H1 (cell line): ENCODE data around the gene SRPK3. TPM values are rescaled to one million over a fixed set of nuclear protein-coding genes. Genes with fewer than 3 reads are reported as not detected.

Source experiments
- polyA plus RNA-seq, 7 experiments: library from polyadenylated mRNA; depleted of rRNA in 3 of 7; stranded (reverse) in 5 of 7; unstranded in 2 of 7; fragments of >200 nt in 5 of 7; fragments of 200-250 nt in 2 of 7; gene quantifications; 1 replicate in 5 of 7; 2 replicates in 1 of 7; 4 replicates in 1 of 7; pipeline versions ENCODE4 v1.2.1 to v1.2.3, GENCODE V29; 2011 to 2013; ENCODE audit warnings: missing spikeins in 2 of 7, mixed read lengths in 2 of 7
- total RNA-seq: library from RNA; stranded (reverse); fragmentation: NEBNext Ultra II Directional; extraction: Animal tissue kit (Norgen Biotek cat#: 25700); gene quantifications from 2 replicates; pipeline ENCODE4 v1.2.1, GENCODE V29; 2021
- TF ChIP-seq, protein P1 (sequence below): fragments of 300-600 bp; sonication (generic); IDR thresholded peaks from 2 replicates; pipeline ENCODE4 v1.7.1; 2012; ENCODE audit warnings: low read length, moderate library complexity, mild to moderate bottlenecking, inconsistent platforms; ENCODE audit not compliant: insufficient replicate concordance
- TF ChIP-seq, protein P2 (sequence below): IDR thresholded peaks from 2 replicates; pipeline ENCODE4 v1.6.1; 2012; ENCODE audit warnings: inconsistent platforms

Gene SRPK3
- total and polyA plus RNA-seq, 2 of the 8 experiments (the other 6 are each of a cell fraction or from before 2014, with no cell fraction given) = not detected

DNA sequence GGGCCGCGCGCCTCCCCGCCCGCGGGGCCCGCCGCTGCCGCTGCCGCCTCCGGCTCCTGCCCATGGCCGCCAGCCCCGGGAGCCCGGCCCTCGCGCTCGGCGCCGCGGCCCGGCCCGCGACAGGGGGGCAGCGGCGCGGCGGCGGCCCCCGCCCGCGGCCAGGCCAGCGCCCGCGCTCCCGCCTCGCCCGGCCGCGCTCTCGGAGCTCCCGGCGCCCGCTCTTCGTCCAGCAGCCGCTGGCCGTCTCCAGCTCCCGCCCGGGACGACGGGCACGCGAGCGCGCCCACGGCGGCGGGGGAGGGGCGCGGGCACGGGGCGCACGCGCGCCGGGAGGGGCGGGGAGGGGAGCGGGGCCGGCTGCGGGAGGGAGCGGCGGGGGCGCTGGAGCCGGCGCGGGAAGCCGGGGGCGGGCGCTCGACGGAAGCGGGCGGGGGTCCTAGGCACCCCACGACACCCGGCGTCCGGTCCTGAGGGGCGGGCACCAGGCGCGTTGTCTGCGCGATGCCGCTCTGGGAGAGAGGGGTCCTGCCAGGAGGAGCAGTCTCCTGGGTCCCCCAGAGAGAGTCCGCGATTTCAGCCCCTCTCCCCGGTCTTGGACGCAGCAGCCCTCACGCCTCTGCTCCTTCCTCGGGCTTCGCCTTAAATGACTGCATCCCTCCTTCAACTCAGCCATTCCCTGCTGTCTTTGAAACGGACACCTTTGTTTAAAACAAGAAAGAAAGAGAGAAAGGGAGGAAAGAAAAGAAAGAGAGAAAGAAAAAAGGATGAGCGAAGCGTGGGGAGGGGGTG, 50.0 kb downstream of the SRPK3 start (continued):
- TF ChIP-seq, protein P1, sequence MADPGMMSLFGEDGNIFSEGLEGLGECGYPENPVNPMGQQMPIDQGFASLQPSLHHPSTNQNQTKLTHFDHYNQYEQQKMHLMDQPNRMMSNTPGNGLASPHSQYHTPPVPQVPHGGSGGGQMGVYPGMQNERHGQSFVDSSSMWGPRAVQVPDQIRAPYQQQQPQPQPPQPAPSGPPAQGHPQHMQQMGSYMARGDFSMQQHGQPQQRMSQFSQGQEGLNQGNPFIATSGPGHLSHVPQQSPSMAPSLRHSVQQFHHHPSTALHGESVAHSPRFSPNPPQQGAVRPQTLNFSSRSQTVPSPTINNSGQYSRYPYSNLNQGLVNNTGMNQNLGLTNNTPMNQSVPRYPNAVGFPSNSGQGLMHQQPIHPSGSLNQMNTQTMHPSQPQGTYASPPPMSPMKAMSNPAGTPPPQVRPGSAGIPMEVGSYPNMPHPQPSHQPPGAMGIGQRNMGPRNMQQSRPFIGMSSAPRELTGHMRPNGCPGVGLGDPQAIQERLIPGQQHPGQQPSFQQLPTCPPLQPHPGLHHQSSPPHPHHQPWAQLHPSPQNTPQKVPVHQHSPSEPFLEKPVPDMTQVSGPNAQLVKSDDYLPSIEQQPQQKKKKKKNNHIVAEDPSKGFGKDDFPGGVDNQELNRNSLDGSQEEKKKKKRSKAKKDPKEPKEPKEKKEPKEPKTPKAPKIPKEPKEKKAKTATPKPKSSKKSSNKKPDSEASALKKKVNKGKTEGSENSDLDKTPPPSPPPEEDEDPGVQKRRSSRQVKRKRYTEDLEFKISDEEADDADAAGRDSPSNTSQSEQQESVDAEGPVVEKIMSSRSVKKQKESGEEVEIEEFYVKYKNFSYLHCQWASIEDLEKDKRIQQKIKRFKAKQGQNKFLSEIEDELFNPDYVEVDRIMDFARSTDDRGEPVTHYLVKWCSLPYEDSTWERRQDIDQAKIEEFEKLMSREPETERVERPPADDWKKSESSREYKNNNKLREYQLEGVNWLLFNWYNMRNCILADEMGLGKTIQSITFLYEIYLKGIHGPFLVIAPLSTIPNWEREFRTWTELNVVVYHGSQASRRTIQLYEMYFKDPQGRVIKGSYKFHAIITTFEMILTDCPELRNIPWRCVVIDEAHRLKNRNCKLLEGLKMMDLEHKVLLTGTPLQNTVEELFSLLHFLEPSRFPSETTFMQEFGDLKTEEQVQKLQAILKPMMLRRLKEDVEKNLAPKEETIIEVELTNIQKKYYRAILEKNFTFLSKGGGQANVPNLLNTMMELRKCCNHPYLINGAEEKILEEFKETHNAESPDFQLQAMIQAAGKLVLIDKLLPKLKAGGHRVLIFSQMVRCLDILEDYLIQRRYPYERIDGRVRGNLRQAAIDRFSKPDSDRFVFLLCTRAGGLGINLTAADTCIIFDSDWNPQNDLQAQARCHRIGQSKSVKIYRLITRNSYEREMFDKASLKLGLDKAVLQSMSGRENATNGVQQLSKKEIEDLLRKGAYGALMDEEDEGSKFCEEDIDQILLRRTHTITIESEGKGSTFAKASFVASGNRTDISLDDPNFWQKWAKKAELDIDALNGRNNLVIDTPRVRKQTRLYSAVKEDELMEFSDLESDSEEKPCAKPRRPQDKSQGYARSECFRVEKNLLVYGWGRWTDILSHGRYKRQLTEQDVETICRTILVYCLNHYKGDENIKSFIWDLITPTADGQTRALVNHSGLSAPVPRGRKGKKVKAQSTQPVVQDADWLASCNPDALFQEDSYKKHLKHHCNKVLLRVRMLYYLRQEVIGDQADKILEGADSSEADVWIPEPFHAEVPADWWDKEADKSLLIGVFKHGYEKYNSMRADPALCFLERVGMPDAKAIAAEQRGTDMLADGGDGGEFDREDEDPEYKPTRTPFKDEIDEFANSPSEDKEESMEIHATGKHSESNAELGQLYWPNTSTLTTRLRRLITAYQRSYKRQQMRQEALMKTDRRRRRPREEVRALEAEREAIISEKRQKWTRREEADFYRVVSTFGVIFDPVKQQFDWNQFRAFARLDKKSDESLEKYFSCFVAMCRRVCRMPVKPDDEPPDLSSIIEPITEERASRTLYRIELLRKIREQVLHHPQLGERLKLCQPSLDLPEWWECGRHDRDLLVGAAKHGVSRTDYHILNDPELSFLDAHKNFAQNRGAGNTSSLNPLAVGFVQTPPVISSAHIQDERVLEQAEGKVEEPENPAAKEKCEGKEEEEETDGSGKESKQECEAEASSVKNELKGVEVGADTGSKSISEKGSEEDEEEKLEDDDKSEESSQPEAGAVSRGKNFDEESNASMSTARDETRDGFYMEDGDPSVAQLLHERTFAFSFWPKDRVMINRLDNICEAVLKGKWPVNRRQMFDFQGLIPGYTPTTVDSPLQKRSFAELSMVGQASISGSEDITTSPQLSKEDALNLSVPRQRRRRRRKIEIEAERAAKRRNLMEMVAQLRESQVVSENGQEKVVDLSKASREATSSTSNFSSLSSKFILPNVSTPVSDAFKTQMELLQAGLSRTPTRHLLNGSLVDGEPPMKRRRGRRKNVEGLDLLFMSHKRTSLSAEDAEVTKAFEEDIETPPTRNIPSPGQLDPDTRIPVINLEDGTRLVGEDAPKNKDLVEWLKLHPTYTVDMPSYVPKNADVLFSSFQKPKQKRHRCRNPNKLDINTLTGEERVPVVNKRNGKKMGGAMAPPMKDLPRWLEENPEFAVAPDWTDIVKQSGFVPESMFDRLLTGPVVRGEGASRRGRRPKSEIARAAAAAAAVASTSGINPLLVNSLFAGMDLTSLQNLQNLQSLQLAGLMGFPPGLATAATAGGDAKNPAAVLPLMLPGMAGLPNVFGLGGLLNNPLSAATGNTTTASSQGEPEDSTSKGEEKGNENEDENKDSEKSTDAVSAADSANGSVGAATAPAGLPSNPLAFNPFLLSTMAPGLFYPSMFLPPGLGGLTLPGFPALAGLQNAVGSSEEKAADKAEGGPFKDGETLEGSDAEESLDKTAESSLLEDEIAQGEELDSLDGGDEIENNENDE = no peak
- TF ChIP-seq, protein P2, sequence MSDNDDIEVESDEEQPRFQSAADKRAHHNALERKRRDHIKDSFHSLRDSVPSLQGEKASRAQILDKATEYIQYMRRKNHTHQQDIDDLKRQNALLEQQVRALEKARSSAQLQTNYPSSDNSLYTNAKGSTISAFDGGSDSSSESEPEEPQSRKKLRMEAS = no peak
